Caco-2 (cell line): ENCODE data around the gene TSPO2. TPM values are rescaled to one million over a fixed set of nuclear protein-coding genes. Genes with fewer than 3 reads are reported as not detected.

Experiments used
- BruUV-seq: library from RNA; stranded (reverse); fragments of 400-500 nt; replicated peaks from 2 replicates; lab custom pipeline; 2021; lab: Mats Ljungman, UMichigan
- CTCF ChIA-PET: fragments of 300-600 bp; sonication (Branson Sonifier 250); formaldehyde crosslinking; loops from one replicate; lab custom pipeline; 2022; ENCODE audit warnings: antibody characterized with exemption; lab: Charles Lee
- POLR2A ChIA-PET: fragments of 300-600 bp; sonication (Branson Sonifier 250); formaldehyde crosslinking; loops from one replicate; lab custom pipeline; 2022; ENCODE audit warnings: antibody characterized with exemption; lab: Charles Lee
- DNase-seq, 2 experiments: peaks; one replicate each; pipeline versions ENCODE4 v3.0.0 to v3.0.0-alpha.2; 2020 to 2022
- H3K27me3 ChIP-seq: replicated peaks from 2 replicates; pipeline ENCODE4 v1.6.0; 2011; ENCODE audit warnings: low read length; ENCODE audit not compliant: control insufficient read depth, insufficient read depth
- H3K36me3 ChIP-seq: 2 replicates; pipeline ENCODE4 v1.5.1; 2011; ENCODE audit warnings: low read length; ENCODE audit not compliant: control insufficient read depth, insufficient read depth
- H3K4me1 ChIP-seq: fragments of 250-450 bp; sonication (Bioruptor Pico); 2 replicates; pipeline ENCODE4 v1.5.1; 2020; ENCODE audit warnings: mild to moderate bottlenecking
- H3K4me3 ChIP-seq: 2 replicates; pipeline ENCODE4 v1.5.1; 2011; ENCODE audit warnings: low read depth, mild to moderate bottlenecking, control low read depth, low read length
- H3K9me3 ChIP-seq: fragments of 250-450 bp; sonication (Bioruptor Pico); 2 replicates; pipeline ENCODE4 v1.5.1; 2020; ENCODE audit warnings: mild to moderate bottlenecking, moderate library complexity
- H3K27ac Mint-ChIP-seq: one replicate; pipeline ENCODE4 v1.8.0; 2022; ENCODE audit warnings: mixed read lengths; ENCODE audit not compliant: unreplicated experiment
- H3K27me3 Mint-ChIP-seq: one replicate; pipeline ENCODE4 v1.8.0; 2022; ENCODE audit warnings: mixed read lengths; ENCODE audit not compliant: insufficient read depth, unreplicated experiment
- H3K36me3 Mint-ChIP-seq: one replicate; pipeline ENCODE4 v1.8.0; 2022; ENCODE audit warnings: mild to moderate bottlenecking, mixed read lengths; ENCODE audit not compliant: insufficient read depth, unreplicated experiment
- H3K4me1 Mint-ChIP-seq: one replicate; pipeline ENCODE4 v1.8.0; 2022; ENCODE audit warnings: low read depth, mixed read lengths; ENCODE audit not compliant: unreplicated experiment
- H3K4me3 Mint-ChIP-seq: one replicate; pipeline ENCODE4 v1.8.0; 2022; ENCODE audit warnings: mild to moderate bottlenecking, moderate library complexity, mixed read lengths; ENCODE audit not compliant: unreplicated experiment
- H3K9me3 Mint-ChIP-seq: one replicate; pipeline ENCODE4 v1.8.0; 2022; ENCODE audit warnings: mixed read lengths; ENCODE audit not compliant: unreplicated experiment
- intact Hi-C: fragments of 100-400 bp; cut with micrococcal nuclease; formaldehyde crosslinking; loops from one replicate; pipeline ENCODE4 v1.10.0; 2022; ENCODE audit not compliant: unreplicated experiment
- total RNA-seq: library from RNA; stranded (reverse); gene quantifications from 2 replicates; pipeline ENCODE4 v1.2.3, GENCODE V29; 2022
- TF ChIP-seq, protein P1 (sequence below), 2 experiments: fragments of 200-600 bp in 1 of 2; IDR thresholded peaks; 1 replicate in 1 of 2; 2 replicates in 1 of 2; pipeline versions ENCODE4 v1.5.1 to v1.8.0; 2011 to 2022; ENCODE audit warnings: antibody characterized with exemption in 1 of 2, control low read depth in 1 of 2, inconsistent platforms in 1 of 2, low read depth in 1 of 2, low read length in 1 of 2, mild to moderate bottlenecking in 1 of 2, moderate library complexity in 1 of 2; ENCODE audit not compliant: insufficient read depth in 1 of 2, severe bottlenecking in 1 of 2, unreplicated experiment in 1 of 2

The TSPO2 gene
- total RNA-seq, 1 experiment from 2014 or later: 0.61 TPM

DNA sequence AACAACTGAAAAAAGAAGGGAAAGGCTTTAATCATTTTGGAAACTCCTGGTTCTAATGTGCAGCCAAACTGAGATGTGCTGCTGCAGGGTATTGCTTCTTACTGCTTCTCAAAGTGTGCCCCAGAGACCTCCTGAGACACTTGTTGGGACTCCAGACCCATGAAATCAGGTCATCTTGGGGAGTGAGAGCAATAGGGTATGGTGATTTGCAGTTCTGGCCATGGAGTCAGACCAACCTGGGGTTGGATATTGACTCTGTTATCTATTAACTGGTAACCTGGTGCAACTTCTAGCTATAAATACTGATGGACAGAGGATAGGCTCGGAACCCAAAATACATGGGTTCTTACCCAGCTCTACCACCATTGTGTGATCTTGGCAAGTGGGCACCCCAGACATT lies 3.8 kb downstream of the TSPO2 start:
- H3K4me3 Mint-ChIP-seq: no peak overlapping the region
- ChIA-PET CTCF (no interaction called here), POLR2A (interaction anchor here (0.8 kb wide), 1 partner anchor 26 kb away, joined by 3 read pairs; the partner anchor contains the start of genes NFYA and OARD1)
- H3K27ac Mint-ChIP-seq: no peak overlapping the region
- Histone ChIP-seq H3K4me1 (peaks cover 79% of the 10 kb centered on the region), H3K27me3 (no peaks in the 10 kb centered on the region), H3K4me3 (no peak overlapping the region), H3K36me3 (no peaks in the 10 kb centered on the region), H3K9me3 (no peaks in the 10 kb centered on the region)
- H3K4me1 Mint-ChIP-seq: peaks cover 57% of the 10 kb centered on the region
- intact Hi-C loops: no loop called here
- TF ChIP-seq, protein P1, sequence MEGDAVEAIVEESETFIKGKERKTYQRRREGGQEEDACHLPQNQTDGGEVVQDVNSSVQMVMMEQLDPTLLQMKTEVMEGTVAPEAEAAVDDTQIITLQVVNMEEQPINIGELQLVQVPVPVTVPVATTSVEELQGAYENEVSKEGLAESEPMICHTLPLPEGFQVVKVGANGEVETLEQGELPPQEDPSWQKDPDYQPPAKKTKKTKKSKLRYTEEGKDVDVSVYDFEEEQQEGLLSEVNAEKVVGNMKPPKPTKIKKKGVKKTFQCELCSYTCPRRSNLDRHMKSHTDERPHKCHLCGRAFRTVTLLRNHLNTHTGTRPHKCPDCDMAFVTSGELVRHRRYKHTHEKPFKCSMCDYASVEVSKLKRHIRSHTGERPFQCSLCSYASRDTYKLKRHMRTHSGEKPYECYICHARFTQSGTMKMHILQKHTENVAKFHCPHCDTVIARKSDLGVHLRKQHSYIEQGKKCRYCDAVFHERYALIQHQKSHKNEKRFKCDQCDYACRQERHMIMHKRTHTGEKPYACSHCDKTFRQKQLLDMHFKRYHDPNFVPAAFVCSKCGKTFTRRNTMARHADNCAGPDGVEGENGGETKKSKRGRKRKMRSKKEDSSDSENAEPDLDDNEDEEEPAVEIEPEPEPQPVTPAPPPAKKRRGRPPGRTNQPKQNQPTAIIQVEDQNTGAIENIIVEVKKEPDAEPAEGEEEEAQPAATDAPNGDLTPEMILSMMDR (IDR thresholded peaks at IDR 0.05; ENCODE audit: insufficient read depth in 1 of 2, low read depth in 1 of 2, low read length in 1 of 2, severe bottlenecking in 1 of 2, unreplicated experiment in 1 of 2): no peak
- no peaks in the 10 kb centered on the region for H3K36me3 Mint-ChIP-seq
- no peaks in the 10 kb centered on the region for H3K27me3 Mint-ChIP-seq
- no peak for DNase-seq
- H3K9me3 Mint-ChIP-seq: no peaks in the 10 kb centered on the region
- no TSS peak for BruUV-seq

GRCh38 chr6:41047306-41047705 lies 5.0 kb downstream of the TSPO2 start:
- H3K9me3 Mint-ChIP-seq: no peaks in the 10 kb centered on the region
- H3K4me3 Mint-ChIP-seq: no peak overlapping the region
- Histone ChIP-seq H3K9me3 (no peaks in the 10 kb centered on the region), H3K36me3 (no peaks in the 10 kb centered on the region), H3K4me1 (peaks cover 79% of the 10 kb centered on the region), H3K27me3 (no peaks in the 10 kb centered on the region), H3K4me3 (no peak overlapping the region)
- H3K27me3 Mint-ChIP-seq: no peaks in the 10 kb centered on the region
- TF ChIP-seq, protein P1 (IDR thresholded peaks at IDR 0.05; ENCODE audit: insufficient read depth in 1 of 2, low read depth in 1 of 2, low read length in 1 of 2, severe bottlenecking in 1 of 2, unreplicated experiment in 1 of 2): no peak
- DNase-seq: no peak
- H3K4me1 Mint-ChIP-seq: peaks cover 69% of the 10 kb centered on the region
- CTCF ChIA-PET: interaction anchor here (0.9 kb wide), 1 partner anchor 12 kb away, joined by 3 read pairs; no protein-coding TSS in a partner anchor
- POLR2A ChIA-PET: no interaction called here
- intact Hi-C loops: no loop called here
- no TSS peak for BruUV-seq
- H3K36me3 Mint-ChIP-seq: no peaks in the 10 kb centered on the region
- H3K27ac Mint-ChIP-seq: peak overlapping the region; percentile 64

- DNase-seq: no peak
- no peaks in the 10 kb centered on the region for H3K9me3 ChIP-seq
- H3K36me3 ChIP-seq: no peaks in the 10 kb centered on the region
- Mint-ChIP-seq H3K4me1 (peaks cover 75% of the 10 kb centered on the region), H3K4me3 (no peak overlapping the region), H3K36me3 (no peaks in the 10 kb centered on the region), H3K27ac (peak overlapping the region; percentile 64), H3K27me3 (no peaks in the 10 kb centered on the region), H3K9me3 (no peaks in the 10 kb centered on the region)
- POLR2A ChIA-PET: no interaction called here
- BruUV-seq: no TSS peak
- TF ChIP-seq, protein P1 (IDR thresholded peaks at IDR 0.05; ENCODE audit: insufficient read depth in 1 of 2, low read depth in 1 of 2, low read length in 1 of 2, severe bottlenecking in 1 of 2, unreplicated experiment in 1 of 2): no peak
- intact Hi-C loops: no loop called here
- CTCF ChIA-PET: interaction anchor here (1.1 to 1.2 kb wide), 2 partner anchors 8 to 10 kb away, joined by 3 read pairs; no protein-coding TSS in a partner anchor
- H3K27me3 ChIP-seq: no peaks in the 10 kb centered on the region
- no peak overlapping the region for H3K4me3 ChIP-seq
- peaks cover 83% of the 10 kb centered on the region for H3K4me1 ChIP-seq
Measured at GRCh38 chr6:41047745-41048732, 5.8 kb downstream of the TSPO2 start.
